H1 (cell line): Measurements from ENCODE around the gene RIPPLY3. TPM values are rescaled to one million over a fixed set of nuclear protein-coding genes. Genes with fewer than 3 reads are reported as not detected.
A peak's percentile ranks its signal among the peaks of the same experiment; 100 is the strongest.

ENCODE experiments used
- CTCF ChIA-PET: fragments of 300-600 bp; sonication (Branson Sonifier 250); formaldehyde crosslinking; loops from one replicate; lab custom pipeline; 2021; ENCODE audit not compliant: partially characterized antibody; lab: Charles Lee
- POLR2A ChIA-PET: fragments of 300-600 bp; sonication (Branson Sonifier 250); formaldehyde crosslinking; loops from one replicate; lab custom pipeline; 2021; ENCODE audit warnings: inconsistent platforms; ENCODE audit not compliant: partially characterized antibody; lab: Charles Lee
- DNase-seq, 2 experiments: peaks; one replicate each; pipeline versions ENCODE4 v3.0.0 to v3.0.0-alpha.2; 2010 to 2022; ENCODE audit warnings: low spot score in 2 of 2, low read depth in 1 of 2, mixed read lengths in 1 of 2
- FAIRE-seq: peaks from 2 replicates; lab custom pipeline; 2011; peaks lifted over from hg19 to GRCh38; lab: Jason Lieb, UNC
- H2AFZ ChIP-seq: 2 replicates; pipeline ENCODE4 v1.8.1; 2012; ENCODE audit warnings: low read length, inconsistent platforms
- H2AK5ac ChIP-seq: 2 replicates; pipeline ENCODE4 v1.6.1; 2013; ENCODE audit warnings: low read depth, low read length
- H2BK120ac ChIP-seq: replicated peaks from 2 replicates; pipeline ENCODE3; 2013; ENCODE audit warnings: low read depth, low read length, inconsistent platforms
- H2BK12ac ChIP-seq: 2 replicates; pipeline ENCODE4 v1.6.1; 2013; ENCODE audit warnings: low read depth, low read length
- H2BK15ac ChIP-seq: 2 replicates; pipeline ENCODE4 v1.6.1; 2013; ENCODE audit warnings: low read length
- H2BK20ac ChIP-seq: 2 replicates; pipeline ENCODE4 v1.6.1; 2013; ENCODE audit warnings: low read length
- H2BK5ac ChIP-seq: 2 replicates; pipeline ENCODE4 v1.6.1; 2013; ENCODE audit warnings: low read depth, low read length
- H3K14ac ChIP-seq: 2 replicates; pipeline ENCODE4 v1.6.1; 2013; ENCODE audit warnings: inconsistent platforms; ENCODE audit not compliant: insufficient read length
- H3K18ac ChIP-seq: 2 replicates; pipeline ENCODE4 v1.6.1; 2013; ENCODE audit warnings: low read length; ENCODE audit errors: extremely low read depth
- H3K23ac ChIP-seq: 2 replicates; pipeline ENCODE4 v1.6.1; 2013; ENCODE audit warnings: inconsistent platforms; ENCODE audit not compliant: insufficient read length
- H3K23me2 ChIP-seq: 2 replicates; pipeline ENCODE4 v1.6.1; 2013; ENCODE audit warnings: low read depth, low read length
- H3K27ac ChIP-seq: 2 replicates; pipeline ENCODE4 v1.6.1; 2011; ENCODE audit warnings: low read depth, low read length, inconsistent platforms
- H3K27me3 ChIP-seq, 4 experiments: replicated peaks in 1 of 4; 1 replicate in 1 of 4; 2 replicates in 3 of 4; pipeline versions ENCODE4 v1.6.1 to v1.8.1; 2011 to 2013; ENCODE audit warnings: low read length in 3 of 4, mild to moderate bottlenecking in 3 of 4, inconsistent platforms in 2 of 4, mixed read lengths in 2 of 4, moderate library complexity in 1 of 4; ENCODE audit not compliant: control insufficient read depth in 3 of 4, insufficient read depth in 3 of 4; ENCODE audit errors: extremely low read depth in 1 of 4
- H3K36me3 ChIP-seq, 4 experiments: 2 replicates each; pipeline versions ENCODE4 v1.6.1 to v1.8.1; 2011 to 2013; ENCODE audit warnings: mild to moderate bottlenecking in 4 of 4, low read length in 3 of 4, moderate library complexity in 2 of 4, control low read depth in 1 of 4, inconsistent platforms in 1 of 4; ENCODE audit not compliant: insufficient read depth in 4 of 4, control insufficient read depth in 2 of 4
- H3K4ac ChIP-seq: replicated peaks from 2 replicates; pipeline ENCODE3; 2013; ENCODE audit warnings: low read length, low read depth, mixed read lengths, inconsistent platforms; ENCODE audit not compliant: insufficient read length
- H3K4me1 ChIP-seq, 4 experiments: replicated peaks in 1 of 4; 1 replicate in 1 of 4; 2 replicates in 3 of 4; pipeline versions ENCODE4 v1.6.1 to v1.8.1; 2011 to 2013; ENCODE audit warnings: low read length in 3 of 4, inconsistent platforms in 2 of 4, mixed read lengths in 1 of 4; ENCODE audit not compliant: insufficient read depth in 4 of 4, control insufficient read depth in 3 of 4
- H3K4me2 ChIP-seq, 2 experiments: 2 replicates each; pipeline versions ENCODE4 v1.6.1 to v1.8.1; 2011 to 2013; ENCODE audit warnings: low read depth in 2 of 2, low read length in 2 of 2, control low read depth in 1 of 2, inconsistent platforms in 1 of 2, mild to moderate bottlenecking in 1 of 2; ENCODE audit not compliant: insufficient read depth in 1 of 2
- H3K4me3 ChIP-seq, 4 experiments: fragments of 200-600, 300-600 bp in 1 of 4; sonication (generic), shearing (Covaris generic), sonication (Bioruptor Twin) in 1 of 4; 2 replicates each; pipeline versions ENCODE4 v1.5.1 to v1.8.1; 2011 to 2016; ENCODE audit warnings: low read length in 4 of 4, low read depth in 3 of 4, control low read depth in 2 of 4, inconsistent platforms in 2 of 4, mild to moderate bottlenecking in 2 of 4, mixed read lengths in 1 of 4, moderate library complexity in 1 of 4; ENCODE audit not compliant: insufficient read depth in 2 of 4; ENCODE audit errors: extremely low read depth in 1 of 4
- H3K56ac ChIP-seq: replicated peaks from 2 replicates; pipeline ENCODE3; 2013; ENCODE audit warnings: low read depth, mild to moderate bottlenecking, mixed read lengths, low read length, inconsistent platforms; ENCODE audit not compliant: insufficient read length
- H3K79me1 ChIP-seq: 2 replicates; pipeline ENCODE4 v1.6.1; 2013; ENCODE audit warnings: low read depth, low read length, control low read depth
- H3K79me2 ChIP-seq, 2 experiments: 2 replicates each; pipeline versions ENCODE4 v1.6.1 to v1.8.1; 2012 to 2013; ENCODE audit warnings: low read length in 2 of 2, mild to moderate bottlenecking in 2 of 2, inconsistent platforms in 1 of 2; ENCODE audit not compliant: insufficient read depth in 2 of 2, control insufficient read depth in 1 of 2
- H3K9ac ChIP-seq, 4 experiments: replicated peaks in 1 of 4; 1 replicate in 1 of 4; 2 replicates in 3 of 4; pipeline versions ENCODE4 v1.6.1 to v1.8.1; 2011 to 2013; ENCODE audit warnings: low read depth in 3 of 4, low read length in 3 of 4, control low read depth in 2 of 4, mild to moderate bottlenecking in 2 of 4, moderate library complexity in 2 of 4, inconsistent platforms in 1 of 4; ENCODE audit errors: extremely low read depth in 1 of 4
- H3K9me3 ChIP-seq, 2 experiments: 2 replicates each; pipeline versions ENCODE4 v1.6.1 to v1.8.1; 2012 to 2013; ENCODE audit warnings: mild to moderate bottlenecking in 2 of 2, moderate library complexity in 2 of 2, control low read depth in 1 of 2, inconsistent platforms in 1 of 2, low read depth in 1 of 2, low read length in 1 of 2, mixed read lengths in 1 of 2; ENCODE audit not compliant: insufficient read depth in 2 of 2
- H4K20me1 ChIP-seq, 2 experiments: replicated peaks in 1 of 2; 2 replicates each; pipeline versions ENCODE3 to v1.8.1; 2011 to 2013; ENCODE audit warnings: inconsistent platforms in 2 of 2, low read length in 2 of 2, mild to moderate bottlenecking in 1 of 2; ENCODE audit not compliant: insufficient read depth in 2 of 2, control insufficient read depth in 1 of 2
- H4K5ac ChIP-seq: 2 replicates; pipeline ENCODE4 v1.6.1; 2013; ENCODE audit warnings: low read length, low read depth, mixed read lengths, inconsistent platforms; ENCODE audit not compliant: insufficient read length
- H4K8ac ChIP-seq: 2 replicates; pipeline ENCODE4 v1.8.0; 2013; ENCODE audit warnings: mild to moderate bottlenecking, moderate library complexity, low read length, inconsistent platforms; ENCODE audit not compliant: insufficient read depth; ENCODE audit errors: extremely low read depth
- H4K91ac ChIP-seq: replicated peaks from 2 replicates; pipeline ENCODE3; 2013; ENCODE audit warnings: low read length, mixed read lengths, inconsistent platforms; ENCODE audit not compliant: insufficient read length
- CEBPB ChIP-seq: IDR thresholded peaks from 2 replicates; pipeline ENCODE4 v1.6.1; 2012; ENCODE audit warnings: low read depth, low read length
- CHD2 ChIP-seq: IDR thresholded peaks from 2 replicates; pipeline ENCODE4 v1.6.1; 2012; ENCODE audit warnings: low read length, improper control_type of control experiment
- CREB1 ChIP-seq: IDR thresholded peaks from 2 replicates; pipeline ENCODE4 v1.6.1; 2012; ENCODE audit warnings: inconsistent platforms
- CTBP2 ChIP-seq: IDR thresholded peaks from 2 replicates; pipeline ENCODE4 v1.7.0; 2011; ENCODE audit warnings: borderline replicate concordance, mild to moderate bottlenecking, moderate library complexity, mixed read lengths, low read length; ENCODE audit not compliant: insufficient read depth, insufficient read length
- FOSL1 ChIP-seq: IDR thresholded peaks from 2 replicates; pipeline ENCODE4 v1.6.1; 2011; ENCODE audit warnings: mild to moderate bottlenecking, low read depth, low read length, moderate library complexity; ENCODE audit not compliant: insufficient read depth
- KDM4A ChIP-seq: IDR thresholded peaks from one replicate; pipeline ENCODE4 v1.7.1; 2012; ENCODE audit warnings: low read depth, mild to moderate bottlenecking, moderate library complexity, low read length, inconsistent platforms; ENCODE audit not compliant: severe bottlenecking
- KDM5A ChIP-seq: fragments of 200-600 bp; IDR thresholded peaks from 2 replicates; pipeline ENCODE4 v1.7.1; 2012; ENCODE audit warnings: mild to moderate bottlenecking, low read length, inconsistent platforms, mixed read lengths
- SIRT6 ChIP-seq: IDR thresholded peaks from one replicate; pipeline ENCODE4 v1.7.1; 2012; ENCODE audit warnings: low read length, inconsistent platforms
- TCF12 ChIP-seq: IDR thresholded peaks from 2 replicates; pipeline ENCODE4 v1.6.1; 2011; ENCODE audit warnings: low read depth, mild to moderate bottlenecking, low read length
- WGBS, 2 experiments: shearing (Covaris generic) in 1 of 2; methylation state at CpG; one replicate each; pipeline versions ENCODE4 v1.1.6 to v1.1.7; 2013 to 2015; ENCODE audit warnings: low lambda C conversion rate in 2 of 2, mixed read lengths in 2 of 2, inconsistent platforms in 1 of 2, low coverage in 1 of 2, missing lambda C conversion rate in 1 of 2; ENCODE audit not compliant: insufficient replicate concordance in 2 of 2, insufficient coverage in 1 of 2, insufficient read length in 1 of 2; ENCODE audit errors: extremely low coverage in 1 of 2, missing lambda C conversion rate in 1 of 2; 5-methylcytosine and 5-hydroxymethylcytosine counted together
- polyA plus RNA-seq, 7 experiments: library from polyadenylated mRNA; depleted of rRNA in 3 of 7; stranded (reverse) in 5 of 7; unstranded in 2 of 7; fragments of >200 nt in 5 of 7; fragments of 200-250 nt in 2 of 7; gene quantifications; 1 replicate in 5 of 7; 2 replicates in 1 of 7; 4 replicates in 1 of 7; pipeline versions ENCODE4 v1.2.1 to v1.2.3, GENCODE V29; 2011 to 2013; ENCODE audit warnings: missing spikeins in 2 of 7, mixed read lengths in 2 of 7
- total RNA-seq: library from RNA; stranded (reverse); fragmentation: NEBNext Ultra II Directional; extraction: Animal tissue kit (Norgen Biotek cat#: 25700); gene quantifications from 2 replicates; pipeline ENCODE4 v1.2.1, GENCODE V29; 2021
- TF ChIP-seq, protein P1 (sequence below): IDR thresholded peaks from 2 replicates; pipeline ENCODE4 v1.6.1; 2011; ENCODE audit warnings: low read depth, mild to moderate bottlenecking, low read length; ENCODE audit not compliant: insufficient read depth
- TF ChIP-seq, protein P2 (sequence below): IDR thresholded peaks from 2 replicates; pipeline ENCODE4 v1.6.1; 2012; ENCODE audit warnings: inconsistent platforms

Gene RIPPLY3
- total and polyA plus RNA-seq, 2 of the 8 experiments (the other 6 are each of a cell fraction or from before 2014, with no cell fraction given): 2.0 to 2.2 TPM

DNA sequence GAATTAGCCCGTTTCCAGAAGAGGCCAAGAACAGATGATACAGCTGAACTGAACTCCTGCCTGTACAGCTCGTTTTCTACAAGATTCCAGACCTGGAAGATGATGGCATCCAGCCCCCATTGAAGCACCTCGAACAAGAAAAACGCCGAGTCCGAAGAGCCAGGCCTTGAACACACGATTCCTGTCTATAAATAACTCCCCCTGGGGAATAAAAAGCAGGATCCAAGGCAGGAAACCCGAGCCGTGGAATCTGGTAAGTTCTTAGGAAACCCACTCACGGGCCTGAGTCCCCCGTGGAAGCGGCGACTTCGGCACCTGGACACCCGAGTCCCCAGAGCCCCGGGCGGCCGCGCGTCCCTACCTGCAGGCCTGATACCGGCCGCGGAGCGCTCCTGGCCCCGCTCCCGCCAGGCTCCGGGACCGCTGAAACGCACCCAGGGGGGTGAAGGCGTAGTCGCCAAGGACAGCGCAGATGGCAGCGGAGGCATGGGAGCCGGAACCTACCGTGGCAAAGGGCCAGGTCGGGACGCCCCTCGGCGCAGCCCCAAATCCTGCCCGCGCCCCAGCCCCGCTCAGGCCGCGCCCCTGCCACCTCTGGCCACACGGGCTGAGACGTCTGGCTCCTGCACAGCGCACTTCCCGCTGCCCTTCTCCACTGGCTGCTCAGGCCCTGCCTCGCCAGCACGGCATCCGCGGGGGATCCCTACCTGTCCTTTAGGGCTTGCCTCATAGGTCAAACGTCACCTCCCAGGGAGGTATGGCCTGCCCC lies 26.0 kb upstream of the RIPPLY3 start:
- ChIA-PET CTCF (interaction anchor here (1.4 to 6.3 kb wide), 2 partner anchors 13 to 32 kb away, joined by 5 to 89 read pairs; no protein-coding TSS in a partner anchor), POLR2A (no interaction called here)
- Histone ChIP-seq H2BK120ac (no peak overlapping the region), H2AFZ (0 out of 2 replicates have a peak overlapping the region, but pooled peaks have one; percentile 1), H3K14ac (no peak overlapping the region), H2BK5ac (peak overlapping the region; percentile 24; the same call in 1 of the 2 replicates), H3K4ac (peak overlapping the region; percentile 80), H4K5ac (no peak overlapping the region), H2AK5ac (no peak overlapping the region), H3K9ac (no peak overlapping the region; a peak in 1 of 7 replicates), H3K27me3 (peaks cover 0 to 15% (median 6%) of the 10 kb centered on the region in 4 experiments; a peak in 5 of 7 replicates), H3K4me2 (peak overlapping the region; percentile 62 to 87), H3K23me2 (peaks cover 10% of the 10 kb centered on the region; the same call in 1 of the 2 replicates), H4K8ac (peak overlapping the region; percentile 57; the same call in 1 of the 2 replicates), H2BK12ac (peak overlapping the region; percentile 92; the same call in 1 of the 2 replicates), H3K4me1 (peaks cover 1 to 5% (median 3%) of the 10 kb centered on the region in 4 experiments; a peak in 6 of 7 replicates), H3K18ac (peak overlapping the region; percentile 48), H2BK15ac (no peak overlapping the region), H3K56ac (no peak overlapping the region), H3K4me3 (peak overlapping the region; percentile 30 to 63 (median 38)), H3K79me1 (no peaks in the 10 kb centered on the region), H3K23ac (no peak overlapping the region), H2BK20ac (no peak overlapping the region), H3K27ac (no peak overlapping the region), H3K9me3 (no peaks in the 10 kb centered on the region), H4K91ac (no peak overlapping the region), H3K79me2 (no peaks in the 10 kb centered on the region), H4K20me1 (no peaks in the 10 kb centered on the region), H3K36me3 (no peaks in the 10 kb centered on the region)
- peak in 1 of 2 experiments; percentile 65 for DNase-seq
- 20% methylated on average over 33 of the region's 53 CpGs; no CpG with 5 or more reads in 1 of the 2 experiments for WGBS, 2 experiments
- no peak for FAIRE-seq
- TF ChIP-seq CHD2: no peak
- TF ChIP-seq, protein P1, sequence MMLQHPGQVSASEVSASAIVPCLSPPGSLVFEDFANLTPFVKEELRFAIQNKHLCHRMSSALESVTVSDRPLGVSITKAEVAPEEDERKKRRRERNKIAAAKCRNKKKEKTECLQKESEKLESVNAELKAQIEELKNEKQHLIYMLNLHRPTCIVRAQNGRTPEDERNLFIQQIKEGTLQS: no peak
- no peak for TF ChIP-seq TCF12
- TF ChIP-seq FOSL1: no peak
- no peak for TF ChIP-seq CREB1
- TF ChIP-seq CTBP2: no peak
- no peak for TF ChIP-seq CEBPB
- no peak for TF ChIP-seq SIRT6
- TF ChIP-seq, protein P2, sequence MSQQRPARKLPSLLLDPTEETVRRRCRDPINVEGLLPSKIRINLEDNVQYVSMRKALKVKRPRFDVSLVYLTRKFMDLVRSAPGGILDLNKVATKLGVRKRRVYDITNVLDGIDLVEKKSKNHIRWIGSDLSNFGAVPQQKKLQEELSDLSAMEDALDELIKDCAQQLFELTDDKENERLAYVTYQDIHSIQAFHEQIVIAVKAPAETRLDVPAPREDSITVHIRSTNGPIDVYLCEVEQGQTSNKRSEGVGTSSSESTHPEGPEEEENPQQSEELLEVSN: no peak
- TF ChIP-seq KDM5A: no peak
- TF ChIP-seq KDM4A: peak; percentile 72
